IPS DF 4.7 (cell line): ENCODE measurements around the gene DUS1L.

ENCODE experiments used
- DNase-seq: peaks from one replicate; pipeline ENCODE4 v3.0.0-alpha.2; 2013; ENCODE audit warnings: low spot score; ENCODE audit errors: extremely low read depth

The DUS1L gene

GRCh38 chr17:82055023-82055964 is 10.3 kb downstream of the DUS1L start:
- no peak for DNase-seq

GRCh38 chr17:82054351-82055022 is 11.1 kb downstream of the DUS1L start:
- DNase-seq: no peak

GRCh38 chr17:82053556-82054263 is 11.9 kb downstream of the DUS1L start:
- no peak for DNase-seq

- DNase-seq: no peak
Observed at GRCh38 chr17:82053130-82053529, 12.5 kb downstream of the DUS1L start.

- DNase-seq: no peak
Observed at GRCh38 chr17:82052638-82053059, 13.0 kb downstream of the DUS1L start.

GRCh38 chr17:82051776-82052637 is 13.6 kb downstream of the DUS1L start, which contains the start of the genes GPS1 and RFNG:
GPS1 (plus strand) TSS chr17:82051898; CDS start chr17:82051932, 34 bp downstream.
RFNG (minus strand) TSS chr17:82051811; CDS start chr17:82051766, 45 bp downstream.
- no peak for DNase-seq

GRCh38 chr17:82050761-82051641 is 14.6 kb downstream of the DUS1L start:
- no peak for DNase-seq

- DNase-seq: no peak
Observed at GRCh38 chr17:82050152-82050760, 15.3 kb downstream of the DUS1L start.

GRCh38 chr17:82049521-82049971 is 16.1 kb downstream of the DUS1L start:
- DNase-seq: no peak

GRCh38 chr17:82049106-82049505 is 16.5 kb downstream of the DUS1L start:
- DNase-seq: no peak

GRCh38 chr17:82048571-82048971 is 17.0 kb downstream of the DUS1L start:
- no peak for DNase-seq

GRCh38 chr17:82047914-82048570 is 17.6 kb downstream of the DUS1L start:
- no peak for DNase-seq

- no peak for DNase-seq
Observed at GRCh38 chr17:82047379-82047778, 18.2 kb downstream of the DUS1L start.

GRCh38 chr17:82046903-82047302 is 18.7 kb downstream of the DUS1L start:
- no peak for DNase-seq

GRCh38 chr17:82045936-82046484 is 19.6 kb downstream of the DUS1L start:
- no peak for DNase-seq

- no peak for DNase-seq
Observed at GRCh38 chr17:82043507-82043906, 22.1 kb downstream of the DUS1L start.

GRCh38 chr17:82042649-82043048 is 23.0 kb downstream of the DUS1L start:
- DNase-seq: no peak

- no peak for DNase-seq
Observed at GRCh38 chr17:82041144-82041814, 24.3 kb downstream of the DUS1L start.
